HFFc6 (cell line): ENCODE data around the gene ABHD10. TPM values are rescaled to one million over a fixed set of nuclear protein-coding genes. Genes with fewer than 3 reads are reported as not detected.
A peak's percentile ranks its signal among the peaks of the same experiment; 100 is the strongest.

ENCODE experiments used
- DNase-seq: peaks from one replicate; pipeline ENCODE4 v3.0.0-alpha.2; 2018
- H3K27ac Mint-ChIP-seq: 2 replicates; pipeline ENCODE4 v1.8.0; 2020; ENCODE audit warnings: mild to moderate bottlenecking, mixed read lengths
- H3K27me3 Mint-ChIP-seq: 2 replicates; pipeline ENCODE4 v1.8.0; 2021; ENCODE audit warnings: mild to moderate bottlenecking, moderate library complexity, mixed read lengths; ENCODE audit not compliant: insufficient read depth
- H3K36me3 Mint-ChIP-seq: 2 replicates; pipeline ENCODE4 v1.8.0; 2021; ENCODE audit warnings: low read depth, mixed read lengths
- H3K4me1 Mint-ChIP-seq: 2 replicates; pipeline ENCODE4 v1.8.0; 2020; ENCODE audit warnings: low read depth, mixed read lengths
- H3K4me3 Mint-ChIP-seq: 2 replicates; pipeline ENCODE4 v1.8.0; 2020; ENCODE audit warnings: mild to moderate bottlenecking, moderate library complexity, mixed read lengths
- H3K9me3 Mint-ChIP-seq: 2 replicates; pipeline ENCODE4 v1.8.0; 2020; ENCODE audit warnings: mild to moderate bottlenecking, mixed read lengths
- total RNA-seq, 6 experiments: library from RNA; stranded (reverse); fragmentation: NEBNext Ultra II Directional; extraction: Animal tissue kit (Norgen Biotek cat#: 25700); gene quantifications; 2 replicates in 1 of 6; 3 replicates in 5 of 6; pipeline ENCODE4 v1.2.3, GENCODE V29; 2021
- TF ChIP-seq, protein P1 (sequence below): fragments of 200-600 bp; sonication (generic); IDR thresholded peaks from 2 replicates; pipeline ENCODE4 v1.5.0; 2021; ENCODE audit warnings: antibody characterized with exemption, mild to moderate bottlenecking

The ABHD10 gene
- total RNA-seq, 6 experiments from 2014 or later: 39.5 to 44.5 (median 41.3) TPM

DNA sequence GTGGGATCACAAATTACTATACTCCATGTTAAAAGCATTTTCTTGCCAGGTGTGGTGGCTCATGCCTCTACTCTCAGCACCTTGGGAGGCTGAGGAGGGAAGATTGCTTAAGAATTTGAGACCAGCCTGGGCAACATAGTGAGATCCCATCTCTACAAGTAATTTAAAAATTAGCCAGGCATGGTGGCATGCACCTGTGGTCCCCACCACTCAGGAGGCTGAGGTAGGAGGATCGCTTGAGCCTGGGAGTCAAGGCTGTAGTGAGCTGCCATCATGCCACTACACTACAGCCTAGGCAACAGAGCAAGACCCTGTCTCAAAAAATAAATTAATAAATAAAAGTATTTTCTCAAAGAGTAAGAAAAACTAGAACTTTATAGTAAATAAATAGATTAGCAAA, 22.9 kb upstream of the ABHD10 start:
- DNase-seq: no peak
- H3K36me3 Mint-ChIP-seq: peaks cover 45% of the 10 kb centered on the region
- TF ChIP-seq, protein P1, sequence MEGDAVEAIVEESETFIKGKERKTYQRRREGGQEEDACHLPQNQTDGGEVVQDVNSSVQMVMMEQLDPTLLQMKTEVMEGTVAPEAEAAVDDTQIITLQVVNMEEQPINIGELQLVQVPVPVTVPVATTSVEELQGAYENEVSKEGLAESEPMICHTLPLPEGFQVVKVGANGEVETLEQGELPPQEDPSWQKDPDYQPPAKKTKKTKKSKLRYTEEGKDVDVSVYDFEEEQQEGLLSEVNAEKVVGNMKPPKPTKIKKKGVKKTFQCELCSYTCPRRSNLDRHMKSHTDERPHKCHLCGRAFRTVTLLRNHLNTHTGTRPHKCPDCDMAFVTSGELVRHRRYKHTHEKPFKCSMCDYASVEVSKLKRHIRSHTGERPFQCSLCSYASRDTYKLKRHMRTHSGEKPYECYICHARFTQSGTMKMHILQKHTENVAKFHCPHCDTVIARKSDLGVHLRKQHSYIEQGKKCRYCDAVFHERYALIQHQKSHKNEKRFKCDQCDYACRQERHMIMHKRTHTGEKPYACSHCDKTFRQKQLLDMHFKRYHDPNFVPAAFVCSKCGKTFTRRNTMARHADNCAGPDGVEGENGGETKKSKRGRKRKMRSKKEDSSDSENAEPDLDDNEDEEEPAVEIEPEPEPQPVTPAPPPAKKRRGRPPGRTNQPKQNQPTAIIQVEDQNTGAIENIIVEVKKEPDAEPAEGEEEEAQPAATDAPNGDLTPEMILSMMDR: no peak
- no peaks in the 10 kb centered on the region for H3K9me3 Mint-ChIP-seq
- no peaks in the 10 kb centered on the region for H3K27me3 Mint-ChIP-seq
- no peak overlapping the region for H3K4me3 Mint-ChIP-seq
- H3K27ac Mint-ChIP-seq: no peak overlapping the region
- H3K4me1 Mint-ChIP-seq: peaks cover 23% of the 10 kb centered on the region

DNA sequence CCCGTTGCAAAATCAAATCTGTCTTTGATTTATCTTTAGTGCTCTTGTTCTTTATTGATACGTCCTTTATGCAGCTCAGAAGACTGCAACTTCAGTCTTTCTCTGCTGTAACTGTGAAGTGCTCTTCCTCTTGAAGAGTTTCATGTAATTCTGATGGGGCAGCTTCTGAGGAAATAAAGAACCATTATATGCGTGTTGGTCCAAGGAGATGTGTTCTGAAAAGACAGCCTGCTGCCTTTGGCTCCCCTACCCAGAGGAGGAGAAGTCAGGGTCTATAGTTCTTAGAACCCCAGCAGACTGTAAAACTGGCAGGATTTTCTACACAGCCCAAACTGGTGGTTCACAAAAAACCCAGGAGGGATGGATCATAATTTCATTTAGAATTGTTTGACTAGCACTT, 22.4 kb upstream of the ABHD10 start:
- DNase-seq: no peak
- Mint-ChIP-seq H3K9me3 (no peaks in the 10 kb centered on the region), H3K4me3 (no peak overlapping the region; the same call in 1 of the 2 replicates), H3K36me3 (peaks cover 45% of the 10 kb centered on the region), H3K27me3 (no peaks in the 10 kb centered on the region), H3K27ac (no peak overlapping the region), H3K4me1 (peaks cover 28% of the 10 kb centered on the region)
- TF ChIP-seq, protein P1: no peak

DNA sequence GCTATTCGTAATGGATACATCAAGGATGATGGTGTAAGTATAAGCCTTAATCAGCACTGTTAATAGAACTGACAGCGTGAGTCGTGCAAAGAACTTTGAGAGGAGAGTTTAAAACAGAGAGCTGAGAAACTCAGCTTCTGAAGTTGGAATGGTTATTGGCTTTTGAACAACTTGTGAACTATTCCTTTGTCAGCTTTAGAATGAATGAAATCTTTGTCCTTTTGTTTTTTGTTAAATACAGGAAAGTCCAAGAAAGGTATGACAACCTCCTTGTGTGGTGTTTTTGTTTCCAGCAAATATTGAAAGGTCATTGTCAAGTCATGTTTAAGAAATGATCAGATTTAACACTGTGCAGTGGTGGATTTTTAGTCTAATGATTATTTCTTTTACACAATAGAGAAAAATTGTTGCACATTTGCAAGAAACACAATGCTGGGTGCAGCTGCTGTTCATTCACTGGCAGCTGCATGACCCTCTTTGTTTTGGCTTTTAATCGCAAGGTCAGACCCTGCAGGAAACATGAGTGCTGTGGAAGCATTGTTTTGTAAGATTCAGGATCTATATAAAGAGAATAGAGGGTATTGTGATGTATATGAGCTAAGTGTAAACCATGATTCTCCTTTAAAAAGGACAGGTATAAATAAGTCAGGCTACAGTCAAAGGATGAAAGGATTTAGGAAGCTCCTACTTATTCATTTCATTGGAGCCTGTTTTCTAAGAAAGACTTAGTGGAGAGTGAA, 21.7 kb upstream of the ABHD10 start:
- Mint-ChIP-seq H3K36me3 (peaks cover 43% of the 10 kb centered on the region), H3K4me3 (no peak overlapping the region), H3K9me3 (no peaks in the 10 kb centered on the region), H3K4me1 (peaks cover 35% of the 10 kb centered on the region), H3K27me3 (no peaks in the 10 kb centered on the region), H3K27ac (peak overlapping the region; percentile 16; the same call in 1 of the 2 replicates)
- TF ChIP-seq, protein P1: no peak
- no peak for DNase-seq

DNA sequence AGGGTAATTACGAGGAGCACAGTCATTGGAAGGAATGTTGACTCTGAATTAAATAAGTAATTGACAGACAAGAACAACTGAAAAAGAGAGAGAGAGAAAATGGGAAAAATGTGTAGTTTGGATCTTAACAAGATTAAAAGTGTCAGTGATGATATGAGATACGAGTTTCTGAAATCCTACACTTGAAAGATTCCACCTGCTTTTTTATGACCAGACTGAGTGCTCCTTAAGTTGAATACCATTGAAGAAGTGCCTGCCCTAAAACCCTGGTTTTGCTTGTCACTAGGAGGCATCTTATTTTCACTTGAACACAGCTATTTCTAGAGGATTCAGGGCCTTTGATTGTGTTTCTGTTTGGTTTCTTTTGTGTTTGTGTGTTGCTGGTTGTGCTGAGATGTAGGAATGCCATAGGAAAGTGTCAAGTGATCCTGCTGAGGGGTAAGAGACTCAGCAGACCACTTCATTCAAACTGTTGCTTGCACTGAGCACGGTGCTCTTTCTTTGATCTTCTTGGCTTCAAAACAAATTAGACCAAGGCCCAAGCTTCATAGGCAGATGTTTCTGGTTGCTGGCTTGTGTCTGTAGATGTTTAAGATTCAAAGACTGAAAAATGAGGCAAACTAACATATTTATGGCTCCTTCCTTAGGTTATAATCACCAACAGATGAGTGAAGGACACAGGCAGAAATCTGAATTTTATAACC, 17.2 kb upstream of the ABHD10 start:
- no peak for DNase-seq
- Mint-ChIP-seq H3K4me1 (peaks cover 51% of the 10 kb centered on the region), H3K27ac (peak overlapping the region; percentile 30; the same call in 1 of the 2 replicates), H3K9me3 (no peaks in the 10 kb centered on the region), H3K4me3 (no peak overlapping the region), H3K27me3 (no peaks in the 10 kb centered on the region), H3K36me3 (peaks cover 33% of the 10 kb centered on the region)
- TF ChIP-seq, protein P1: no peak

DNA sequence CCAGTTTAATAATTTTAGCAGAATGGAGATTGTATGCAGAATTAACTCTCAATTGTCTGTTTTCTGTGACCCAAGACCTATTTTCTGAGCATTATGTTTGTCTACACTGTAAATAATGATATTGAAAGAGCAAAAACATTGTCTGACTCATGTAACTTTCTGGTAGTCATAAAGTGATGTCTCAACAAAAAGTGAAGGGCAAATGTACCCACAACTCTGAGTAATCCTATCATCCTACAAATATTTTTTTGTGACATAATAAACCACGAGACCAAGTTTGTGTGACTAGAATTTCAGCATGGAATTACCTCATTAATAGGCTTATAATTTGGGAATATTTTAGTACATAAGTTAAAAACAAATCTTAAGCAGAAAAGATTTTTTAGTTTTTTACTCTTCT, 15.4 kb upstream of the ABHD10 start:
- TF ChIP-seq, protein P1: no peak
- H3K4me3 Mint-ChIP-seq: no peak overlapping the region

More for the DNA sequence above, 15.4 kb upstream of the ABHD10 start:
- Mint-ChIP-seq H3K36me3 (peaks cover 18% of the 10 kb centered on the region), H3K4me1 (peaks cover 60% of the 10 kb centered on the region), H3K27me3 (no peaks in the 10 kb centered on the region; the same call in 1 of the 2 replicates), H3K27ac (peak overlapping the region; percentile 73), H3K9me3 (no peaks in the 10 kb centered on the region)
- peak; percentile 82 for DNase-seq
